Left lung (tissue), 10 donors: ENCODE results near the gene TACR2. TPM values are rescaled to one million over a fixed set of nuclear protein-coding genes. Genes with fewer than 3 reads are reported as not detected.
A peak's percentile ranks its signal among the peaks of the same experiment; 100 is the strongest.

Experiments
- ATAC-seq: fragments of 200-7000 bp; cut with Tn5 transposase; one replicate; pipeline ENCODE4 v1.9.1; 2020; ENCODE audit warnings: moderate library complexity
- DNase-seq, 4 donors: peaks; one replicate each; pipeline ENCODE4 v3.0.0-alpha.2; 2013 to 2020
- H3K27ac ChIP-seq, 2 donors: fragments of 200-600 bp; sonication (generic) in 1 of 2; one replicate each; pipeline versions ENCODE4 v1.5.0 to v1.8.0; 2020 to 2021
- H3K27me3 ChIP-seq, 2 donors: fragments of 200-600 bp; sonication (generic) in 1 of 2; one replicate each; pipeline versions ENCODE4 v1.5.0 to v1.8.0; 2020 to 2021
- H3K36me3 ChIP-seq, 2 donors: fragments of 200-600 bp; sonication (generic) in 1 of 2; one replicate each; pipeline versions ENCODE4 v1.5.0 to v1.8.0; 2020 to 2021
- H3K4me1 ChIP-seq, 2 donors: fragments of 200-600 bp; one replicate each; pipeline ENCODE4 v1.8.0; 2021
- H3K4me3 ChIP-seq, 2 donors: fragments of 200-600 bp; sonication (generic) in 1 of 2; one replicate each; pipeline versions ENCODE4 v1.5.0 to v1.8.0; 2020 to 2021; ENCODE audit warnings: mild to moderate bottlenecking in 1 of 2
- H3K9me3 ChIP-seq, 2 donors: fragments of 200-600 bp; sonication (generic) in 1 of 2; one replicate each; pipeline versions ENCODE4 v1.5.0 to v1.8.0; 2020 to 2021
- CTCF ChIP-seq, 2 donors: fragments of 200-600 bp; sonication (generic) in 1 of 2; IDR thresholded peaks; one replicate each; pipeline versions ENCODE4 v1.5.0 to v1.8.0; 2021; ENCODE audit warnings: antibody characterized with exemption in 2 of 2
- intact Hi-C, 2 donors: fragments of 100-400 bp; cut with DNase I; formaldehyde crosslinking; loops; one replicate each; pipeline versions ENCODE4 v1.11.2 to v1.14.2; 2022
- polyA plus RNA-seq, 6 donors: library from polyadenylated mRNA; unstranded; fragments of 120-200 nt; gene quantifications; one replicate each; pipeline ENCODE4 v1.2.1, GENCODE V29; 2013; ENCODE audit not compliant: insufficient read length in 6 of 6
- total RNA-seq, 2 donors: library from RNA; stranded (reverse); fragmentation: NEBNext Ultra II Directional; extraction: Animal tissue kit (Norgen Biotek cat#: 25700); gene quantifications; one replicate each; pipeline ENCODE4 v1.2.1, GENCODE V29; 2021
- donor health status: DM: no; HTN: yes; CAD: no.
- donor health status: DM: no; HTN: no; CAD: no.

TACR2 gene
- total and polyA plus RNA-seq, 8 donors: 0.31 to 0.70 (median 0.45) TPM

- H3K9me3 ChIP-seq: no peaks in the 10 kb centered on the region
- no peak overlapping the region for H3K4me3 ChIP-seq
- no peaks in the 10 kb centered on the region for H3K36me3 ChIP-seq
- intact Hi-C loops: loop anchor here (10.0 kb wide), 2 partner anchors 85 to 215 kb away; partner anchors contain the start of gene FAM241B (in 1 of the 2)
- no peaks in the 10 kb centered on the region for H3K27me3 ChIP-seq
- ATAC-seq (no peak), DNase-seq (peak in 1 of 4 donors; percentile 16)
- no peak overlapping the region for H3K27ac ChIP-seq
- no peak for TF ChIP-seq CTCF (IDR thresholded peaks at IDR 0.05)
- peaks cover 0 to 12% of the 10 kb centered on the region in 2 donors for H3K4me1 ChIP-seq
Measured at GRCh38 chr10:69419744-69420126, 3.0 kb upstream of the TACR2 start.

- TF ChIP-seq CTCF (IDR thresholded peaks at IDR 0.05): no peak
- intact Hi-C loops: loop anchor here (10.0 kb wide), 2 partner anchors 86 to 216 kb away; partner anchors contain the start of gene FAM241B (in 1 of the 2)
- H3K27ac ChIP-seq: no peak overlapping the region
Measured at GRCh38 chr10:69419096-69419743, 2.5 kb upstream of the TACR2 start.

GRCh38 chr10:69418052-69418752 is 1.5 kb upstream of the TACR2 start:
- Histone ChIP-seq H3K4me1 (peaks cover 0 to 15% of the 10 kb centered on the region in 2 donors), H3K27me3 (no peaks in the 10 kb centered on the region), H3K9me3 (no peaks in the 10 kb centered on the region), H3K36me3 (no peaks in the 10 kb centered on the region), H3K4me3 (no peak overlapping the region), H3K27ac (no peak overlapping the region)
- intact Hi-C loops: loop anchor here (10.0 kb wide), 2 partner anchors 87 to 217 kb away; partner anchors contain the start of gene FAM241B (in 1 of the 2)
- peak in 1 of 4 donors; percentile 19 for DNase-seq
- no peak for TF ChIP-seq CTCF (IDR thresholded peaks at IDR 0.05)
- ATAC-seq: no peak

More at GRCh38 chr10:69419096-69419743, 2.5 kb upstream of the TACR2 start:
- DNase-seq: peak in 1 of 4 donors; percentile 24
- no peaks in the 10 kb centered on the region for H3K27me3 ChIP-seq
- ATAC-seq: no peak
- no peaks in the 10 kb centered on the region for H3K9me3 ChIP-seq
- no peaks in the 10 kb centered on the region for H3K36me3 ChIP-seq
- H3K4me1 ChIP-seq: peaks cover 0 to 12% of the 10 kb centered on the region in 2 donors
- no peak overlapping the region for H3K4me3 ChIP-seq

- ATAC-seq (no peak), DNase-seq (no peak)
- Histone ChIP-seq H3K4me1 (peaks cover 0 to 17% of the 10 kb centered on the region in 2 donors), H3K4me3 (no peak overlapping the region), H3K27me3 (no peaks in the 10 kb centered on the region), H3K9me3 (no peaks in the 10 kb centered on the region), H3K36me3 (no peaks in the 10 kb centered on the region), H3K27ac (no peak overlapping the region)
- no peak for TF ChIP-seq CTCF (IDR thresholded peaks at IDR 0.05)
- intact Hi-C loops: loop anchor here (10.0 kb wide), 2 partner anchors 87 to 217 kb away; partner anchors contain the start of gene FAM241B (in 1 of the 2)
Measured at GRCh38 chr10:69417542-69417941, 824 bp upstream of the TACR2 start.

GRCh38 chr10:69415951-69416350 is 767 bp downstream of the TACR2 start:
- intact Hi-C loops: loop anchor here (10.0 kb wide), 2 partner anchors 89 to 219 kb away; partner anchors contain the start of gene FAM241B (in 1 of the 2)

More at GRCh38 chr10:69415951-69416350, 767 bp downstream of the TACR2 start:
- peak in 1 of 4 donors; percentile 26 for DNase-seq
- no peak overlapping the region for H3K4me3 ChIP-seq
- ATAC-seq: no peak
- no peak overlapping the region for H3K27ac ChIP-seq
- H3K36me3 ChIP-seq: no peaks in the 10 kb centered on the region
- H3K4me1 ChIP-seq: peaks cover 0 to 5% of the 10 kb centered on the region in 2 donors
- no peak for TF ChIP-seq CTCF (IDR thresholded peaks at IDR 0.05)
- no peaks in the 10 kb centered on the region for H3K27me3 ChIP-seq
- no peaks in the 10 kb centered on the region for H3K9me3 ChIP-seq
